GM12878 (cell line): Measurements from ENCODE around the gene GNG13. TPM values are rescaled to one million over a fixed set of nuclear protein-coding genes. Genes with fewer than 3 reads are reported as not detected.

Source experiments
- CBX5 ChIP-seq: sonication (generic); IDR thresholded peaks from 2 replicates; pipeline ENCODE4 v1.6.1; 2016; ENCODE audit warnings: low read depth, moderate library complexity, mild to moderate bottlenecking, inconsistent platforms
- FOS ChIP-seq: IDR thresholded peaks from 3 replicates; pipeline ENCODE4 v1.6.1; 2011; ENCODE audit warnings: borderline replicate concordance; ENCODE audit not compliant: insufficient read length; ENCODE audit errors: extremely low read depth
- NR2C1 ChIP-seq: fragments of 450-650 bp; IDR thresholded peaks from 2 replicates; pipeline ENCODE4 v1.6.1; 2017; ENCODE audit warnings: antibody characterized with exemption, mild to moderate bottlenecking, moderate library complexity
- NRF1 ChIP-seq: conservative IDR thresholded peaks from 2 replicates; pipeline ENCODE4 v1.6.1; 2011; ENCODE audit warnings: mild to moderate bottlenecking, low read depth, low read length, improper control_type of control experiment
- PML ChIP-seq: IDR thresholded peaks from 2 replicates; pipeline ENCODE4 v1.6.1; 2012; ENCODE audit warnings: low read length, inconsistent platforms
- STAT3 ChIP-seq: IDR thresholded peaks from 2 replicates; pipeline ENCODE4 v1.6.1; 2011; ENCODE audit warnings: low read depth, low read length, improper control_type of control experiment
- TARDBP ChIP-seq: IDR thresholded peaks from 2 replicates; pipeline ENCODE4 v1.6.1; 2016; ENCODE audit warnings: borderline replicate concordance
- ZNF24 ChIP-seq: fragments of 450-650 bp; IDR thresholded peaks from 2 replicates; pipeline ENCODE4 v1.6.1; 2017; ENCODE audit warnings: antibody characterized with exemption, mild to moderate bottlenecking
- ZNF687 ChIP-seq: fragments of 450-650 bp; IDR thresholded peaks from 2 replicates; pipeline ENCODE4 v1.6.1; 2017; ENCODE audit warnings: mild to moderate bottlenecking, moderate library complexity
- polyA plus RNA-seq, 11 experiments: library from polyadenylated mRNA; depleted of rRNA in 4 of 11; unstranded in 6 of 11; stranded (reverse) in 5 of 11; fragments of >200 nt; fragmentation: Nextera tagmentation in 4 of 11; fragmentation: Illumina TruSeq in 1 of 11; extraction: Ambion mirVana in 4 of 11; extraction: Trizol in 1 of 11; gene quantifications; 1 replicate in 1 of 11; 2 replicates in 10 of 11; pipeline versions ENCODE4 v1.2.1 to v1.2.3, GENCODE V29; 2011 to 2016; ENCODE audit warnings: inconsistent platforms in 2 of 11, missing spikeins in 2 of 11, low read depth in 1 of 11
- total RNA-seq, 4 experiments: library from RNA; depleted of rRNA in 3 of 4; stranded (reverse); fragments of >200 nt in 3 of 4; fragmentation: Illumina TruSeq in 1 of 4; extraction: Trizol in 1 of 4; gene quantifications; 2 replicates each; pipeline versions ENCODE4 v1.2.1 to v1.2.3, GENCODE V29; 2013 to 2021
- TF ChIP-seq, protein P1 (sequence below): fragments of 450-650 bp; IDR thresholded peaks from 2 replicates; pipeline ENCODE4 v1.6.1; 2016; ENCODE audit warnings: mild to moderate bottlenecking, moderate library complexity, borderline replicate concordance
- TF ChIP-seq, protein P2 (sequence below): IDR thresholded peaks from 2 replicates; pipeline ENCODE4 v1.6.1; 2011; ENCODE audit warnings: borderline replicate concordance, low read depth, mild to moderate bottlenecking, moderate library complexity, mixed read lengths, low read length; ENCODE audit not compliant: insufficient read depth; ENCODE audit errors: extremely low read length

Gene GNG13
- total and polyA plus RNA-seq, 10 of the 15 experiments (the other 5 are each of a cell fraction or from before 2014, with no cell fraction given), result not detected

- TF ChIP-seq ZNF24, result no peak
- no peak for TF ChIP-seq PML
- TF ChIP-seq, protein P1, sequence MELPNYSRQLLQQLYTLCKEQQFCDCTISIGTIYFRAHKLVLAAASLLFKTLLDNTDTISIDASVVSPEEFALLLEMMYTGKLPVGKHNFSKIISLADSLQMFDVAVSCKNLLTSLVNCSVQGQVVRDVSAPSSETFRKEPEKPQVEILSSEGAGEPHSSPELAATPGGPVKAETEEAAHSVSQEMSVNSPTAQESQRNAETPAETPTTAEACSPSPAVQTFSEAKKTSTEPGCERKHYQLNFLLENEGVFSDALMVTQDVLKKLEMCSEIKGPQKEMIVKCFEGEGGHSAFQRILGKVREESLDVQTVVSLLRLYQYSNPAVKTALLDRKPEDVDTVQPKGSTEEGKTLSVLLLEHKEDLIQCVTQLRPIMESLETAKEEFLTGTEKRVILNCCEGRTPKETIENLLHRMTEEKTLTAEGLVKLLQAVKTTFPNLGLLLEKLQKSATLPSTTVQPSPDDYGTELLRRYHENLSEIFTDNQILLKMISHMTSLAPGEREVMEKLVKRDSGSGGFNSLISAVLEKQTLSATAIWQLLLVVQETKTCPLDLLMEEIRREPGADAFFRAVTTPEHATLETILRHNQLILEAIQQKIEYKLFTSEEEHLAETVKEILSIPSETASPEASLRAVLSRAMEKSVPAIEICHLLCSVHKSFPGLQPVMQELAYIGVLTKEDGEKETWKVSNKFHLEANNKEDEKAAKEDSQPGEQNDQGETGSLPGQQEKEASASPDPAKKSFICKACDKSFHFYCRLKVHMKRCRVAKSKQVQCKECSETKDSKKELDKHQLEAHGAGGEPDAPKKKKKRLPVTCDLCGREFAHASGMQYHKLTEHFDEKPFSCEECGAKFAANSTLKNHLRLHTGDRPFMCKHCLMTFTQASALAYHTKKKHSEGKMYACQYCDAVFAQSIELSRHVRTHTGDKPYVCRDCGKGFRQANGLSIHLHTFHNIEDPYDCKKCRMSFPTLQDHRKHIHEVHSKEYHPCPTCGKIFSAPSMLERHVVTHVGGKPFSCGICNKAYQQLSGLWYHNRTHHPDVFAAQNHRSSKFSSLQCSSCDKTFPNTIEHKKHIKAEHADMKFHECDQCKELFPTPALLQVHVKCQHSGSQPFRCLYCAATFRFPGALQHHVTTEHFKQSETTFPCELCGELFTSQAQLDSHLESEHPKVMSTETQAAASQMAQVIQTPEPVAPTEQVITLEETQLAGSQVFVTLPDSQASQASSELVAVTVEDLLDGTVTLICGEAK, result no peak
- no peak for TF ChIP-seq TARDBP
- TF ChIP-seq ZNF687, result no peak
- TF ChIP-seq STAT3, result no peak
- TF ChIP-seq NRF1, result no peak
- no peak for TF ChIP-seq CBX5
- no peak for TF ChIP-seq FOS
- TF ChIP-seq NR2C1, result no peak
- TF ChIP-seq, protein P2, sequence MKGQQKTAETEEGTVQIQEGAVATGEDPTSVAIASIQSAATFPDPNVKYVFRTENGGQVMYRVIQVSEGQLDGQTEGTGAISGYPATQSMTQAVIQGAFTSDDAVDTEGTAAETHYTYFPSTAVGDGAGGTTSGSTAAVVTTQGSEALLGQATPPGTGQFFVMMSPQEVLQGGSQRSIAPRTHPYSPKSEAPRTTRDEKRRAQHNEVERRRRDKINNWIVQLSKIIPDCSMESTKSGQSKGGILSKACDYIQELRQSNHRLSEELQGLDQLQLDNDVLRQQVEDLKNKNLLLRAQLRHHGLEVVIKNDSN, result no peak
These were observed 41.2 kb downstream of the GNG13 start (continued) for GRCh38 chr16:759110-759910.
